BE2C (cell line): ENCODE data around the gene SNRPF.
A peak's percentile ranks its signal among the peaks of the same experiment; 100 is the strongest.
"Not testable (repeated sequence)": the region's sequence is repeated elsewhere in the genome, so short reads cannot be mapped to it uniquely, and the experiment has no call there.

Experiments used
- DNase-seq: peaks from one replicate; pipeline ENCODE4 v3.0.0-alpha.2; 2020
- H3K27me3 ChIP-seq: fragments of 250-450 bp; sonication (Bioruptor Pico); 2 replicates; pipeline ENCODE4 v1.5.1; 2020; ENCODE audit warnings: mild to moderate bottlenecking
- H3K36me3 ChIP-seq: fragments of 250-450 bp; sonication (Bioruptor Pico); 2 replicates; pipeline ENCODE4 v1.5.1; 2020; ENCODE audit warnings: mild to moderate bottlenecking
- H3K4me1 ChIP-seq: fragments of 250-450 bp; sonication (Bioruptor Pico); 2 replicates; pipeline ENCODE4 v1.5.1; 2020
- H3K4me3 ChIP-seq: 2 replicates; pipeline ENCODE4 v1.5.1; 2011; ENCODE audit warnings: low read depth, low read length
- H3K9me3 ChIP-seq: fragments of 250-450 bp; sonication (Bioruptor Pico); 2 replicates; pipeline ENCODE4 v1.5.1; 2020
- TF ChIP-seq, protein P1 (sequence below): IDR thresholded peaks from 2 replicates; pipeline ENCODE4 v1.5.1; 2012; ENCODE audit warnings: mild to moderate bottlenecking, low read depth, low read length

SNRPF gene

DNA sequence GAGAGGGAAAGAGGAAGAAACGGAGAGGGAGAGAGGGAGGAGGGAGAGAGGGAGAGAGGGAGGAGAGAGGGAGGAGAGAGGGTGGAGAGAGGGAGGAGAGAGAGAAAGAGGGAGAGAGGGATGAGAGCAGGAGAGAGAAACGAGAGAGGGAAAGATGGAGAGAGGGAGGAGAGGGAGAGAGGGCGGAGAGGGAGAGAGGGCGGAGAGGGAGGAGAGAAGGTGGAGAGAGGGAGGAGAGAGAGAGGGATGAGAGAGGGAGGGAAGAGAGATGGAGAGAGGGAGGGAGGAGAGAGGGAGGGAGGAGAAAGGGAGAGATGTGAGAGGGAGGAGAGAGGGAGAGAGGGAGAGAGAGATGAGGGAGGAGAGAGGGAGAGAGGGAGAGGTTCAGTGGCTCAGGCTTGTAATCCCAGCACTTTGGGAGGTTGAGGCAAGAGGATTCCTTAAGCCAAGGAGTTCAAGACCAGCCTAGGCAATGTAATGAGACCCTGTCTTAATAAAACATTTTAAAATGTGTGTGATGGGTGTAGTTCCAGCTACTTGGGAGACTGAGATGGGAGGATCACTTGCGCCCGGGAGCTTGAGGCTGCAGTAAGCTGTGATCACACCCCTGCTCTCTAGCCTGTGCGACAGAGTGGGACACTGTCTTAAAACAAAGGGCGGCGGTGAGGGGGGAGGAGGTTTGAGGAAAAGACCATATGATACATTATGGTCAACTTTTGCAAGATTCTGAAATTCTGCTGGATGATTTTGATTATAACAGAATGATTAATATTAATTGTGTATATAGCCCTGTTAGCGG lies 21.3 kb upstream of the SNRPF start:
- DNase-seq, result no peak
- peaks cover 15% of the 10 kb centered on the region for H3K27me3 ChIP-seq
- H3K4me3 ChIP-seq, result no peak overlapping the region

GRCh38 chr12:95838125-95838524 lies 20.6 kb upstream of the SNRPF start:
- Histone ChIP-seq H3K36me3 (no peaks in the 10 kb centered on the region), H3K27me3 (peaks cover 14% of the 10 kb centered on the region), H3K4me3 (no peak overlapping the region), H3K4me1 (peaks cover 2% of the 10 kb centered on the region; the same call in 1 of the 2 replicates), H3K9me3 (no peaks in the 10 kb centered on the region)
- TF ChIP-seq, protein P1, sequence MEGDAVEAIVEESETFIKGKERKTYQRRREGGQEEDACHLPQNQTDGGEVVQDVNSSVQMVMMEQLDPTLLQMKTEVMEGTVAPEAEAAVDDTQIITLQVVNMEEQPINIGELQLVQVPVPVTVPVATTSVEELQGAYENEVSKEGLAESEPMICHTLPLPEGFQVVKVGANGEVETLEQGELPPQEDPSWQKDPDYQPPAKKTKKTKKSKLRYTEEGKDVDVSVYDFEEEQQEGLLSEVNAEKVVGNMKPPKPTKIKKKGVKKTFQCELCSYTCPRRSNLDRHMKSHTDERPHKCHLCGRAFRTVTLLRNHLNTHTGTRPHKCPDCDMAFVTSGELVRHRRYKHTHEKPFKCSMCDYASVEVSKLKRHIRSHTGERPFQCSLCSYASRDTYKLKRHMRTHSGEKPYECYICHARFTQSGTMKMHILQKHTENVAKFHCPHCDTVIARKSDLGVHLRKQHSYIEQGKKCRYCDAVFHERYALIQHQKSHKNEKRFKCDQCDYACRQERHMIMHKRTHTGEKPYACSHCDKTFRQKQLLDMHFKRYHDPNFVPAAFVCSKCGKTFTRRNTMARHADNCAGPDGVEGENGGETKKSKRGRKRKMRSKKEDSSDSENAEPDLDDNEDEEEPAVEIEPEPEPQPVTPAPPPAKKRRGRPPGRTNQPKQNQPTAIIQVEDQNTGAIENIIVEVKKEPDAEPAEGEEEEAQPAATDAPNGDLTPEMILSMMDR, result no peak
- no peak for DNase-seq

More for the DNA sequence above, 21.3 kb upstream of the SNRPF start:
- TF ChIP-seq, protein P1, result no peak
- H3K9me3 ChIP-seq, result no peaks in the 10 kb centered on the region
- peaks cover 2% of the 10 kb centered on the region; the same call in 1 of the 2 replicates for H3K4me1 ChIP-seq
- no peaks in the 10 kb centered on the region for H3K36me3 ChIP-seq

DNA sequence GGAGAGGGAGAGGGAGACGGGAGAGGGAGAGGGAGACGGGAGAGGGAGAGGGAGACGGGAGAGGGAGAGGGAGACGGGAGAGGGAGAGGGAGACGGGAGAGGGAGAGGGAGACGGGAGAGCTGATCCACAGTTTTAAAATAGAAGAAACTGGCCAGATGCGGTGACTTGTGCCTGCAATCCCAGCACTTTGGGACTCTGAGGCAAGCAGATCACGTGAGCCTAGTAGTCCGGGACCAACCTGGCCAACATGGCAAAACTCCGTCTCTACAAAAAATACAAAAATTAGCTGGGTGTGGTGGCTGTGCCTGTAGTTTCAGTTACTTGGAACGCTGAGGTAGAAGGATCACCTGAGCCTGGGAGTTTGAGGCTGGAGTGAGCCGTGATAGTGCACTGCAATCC lies 16.3 kb upstream of the SNRPF start:
- H3K9me3 ChIP-seq, H3K4me3 ChIP-seq, DNase-seq, H3K36me3 ChIP-seq, H3K4me1 ChIP-seq: not testable (repeated sequence)
- H3K27me3 ChIP-seq, result peaks cover 20% of the 10 kb centered on the region

DNA sequence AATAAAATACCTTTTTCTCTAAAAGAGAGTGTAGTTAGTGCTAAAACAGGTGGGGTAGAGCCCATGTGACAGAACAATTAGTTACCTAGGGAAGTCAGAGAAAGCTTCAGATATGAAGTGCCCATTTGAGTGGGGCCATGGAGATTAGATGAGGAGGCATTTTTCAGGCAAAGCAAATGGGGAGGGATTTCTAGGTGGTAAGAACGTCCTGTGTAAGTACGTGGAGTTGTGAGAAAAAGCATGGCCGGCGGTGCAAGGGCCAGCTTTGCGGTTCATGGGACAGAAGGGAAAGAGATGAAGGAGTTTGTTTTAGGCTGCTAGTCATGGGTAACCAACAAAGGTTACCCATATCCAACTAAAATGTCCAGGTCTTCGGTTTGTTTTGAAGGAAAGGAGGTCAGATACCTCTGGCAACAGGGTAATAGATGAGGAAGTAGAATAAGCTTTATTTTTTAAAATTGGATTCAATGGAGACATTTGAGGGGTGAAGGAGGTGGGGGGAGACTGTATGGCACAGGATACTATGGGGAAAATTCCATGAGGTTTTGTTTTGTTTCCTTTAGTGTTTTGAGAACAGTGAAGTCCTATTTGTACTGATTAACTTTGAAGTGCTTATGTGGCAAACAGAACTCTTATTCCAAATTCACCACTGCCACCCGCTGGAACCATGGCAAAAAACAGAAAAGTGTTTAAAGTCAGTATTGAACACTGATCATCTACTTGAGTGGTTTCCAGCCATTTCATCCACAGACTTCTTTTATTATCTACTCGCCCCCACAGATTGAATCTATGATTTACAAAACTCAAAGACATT lies 10.0 kb upstream of the SNRPF start:
- DNase-seq, result no peak
- TF ChIP-seq, protein P1, result peak; percentile 31
- no peaks in the 10 kb centered on the region for H3K9me3 ChIP-seq
- peaks cover 52% of the 10 kb centered on the region for H3K27me3 ChIP-seq
- no peaks in the 10 kb centered on the region for H3K4me1 ChIP-seq
- H3K4me3 ChIP-seq, result no peak overlapping the region
- no peaks in the 10 kb centered on the region for H3K36me3 ChIP-seq

DNA sequence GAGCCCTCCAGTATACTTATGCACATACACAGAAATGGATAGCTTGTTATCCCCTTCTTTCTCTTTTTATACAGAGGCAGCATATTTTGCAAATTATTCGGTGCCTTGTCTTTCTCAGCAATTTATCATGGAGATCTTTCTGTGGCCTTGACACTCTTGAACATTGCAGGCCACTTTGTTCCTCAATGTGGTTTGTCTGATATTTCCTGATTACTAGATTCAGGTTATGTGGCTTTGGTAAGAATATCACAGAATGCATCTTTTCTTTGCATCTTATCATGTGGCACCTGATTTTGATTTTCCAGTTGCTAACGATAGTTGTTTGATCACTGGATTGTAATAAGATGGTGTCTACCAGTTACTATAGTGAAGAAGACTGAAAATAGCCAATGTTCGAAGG lies 7.1 kb upstream of the SNRPF start:
- Histone ChIP-seq H3K27me3 (peaks cover 48% of the 10 kb centered on the region), H3K36me3 (no peaks in the 10 kb centered on the region), H3K4me1 (no peaks in the 10 kb centered on the region), H3K4me3 (no peak overlapping the region), H3K9me3 (no peaks in the 10 kb centered on the region)
- TF ChIP-seq, protein P1, result no peak
- no peak for DNase-seq

DNA sequence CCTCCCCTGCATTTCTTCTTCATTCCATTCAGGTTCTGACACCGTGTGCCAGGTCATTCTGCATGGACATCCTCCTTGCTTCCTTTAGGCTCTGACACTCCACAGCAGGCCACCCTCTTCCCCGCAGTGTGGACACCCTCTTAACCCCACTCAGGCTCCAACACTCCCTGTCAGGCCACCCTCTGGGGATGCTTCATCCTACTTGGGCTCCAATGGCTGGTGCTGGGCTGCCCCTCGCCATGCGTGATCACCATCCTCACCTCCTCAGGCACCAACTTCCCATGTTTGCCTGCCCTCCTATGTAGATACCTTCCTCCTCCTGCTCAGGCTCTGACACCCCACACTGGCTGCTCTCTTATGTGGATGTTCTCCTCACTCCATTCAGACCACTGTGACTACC lies 6.6 kb upstream of the SNRPF start:
- Histone ChIP-seq H3K27me3 (peaks cover 48% of the 10 kb centered on the region), H3K36me3 (no peaks in the 10 kb centered on the region), H3K4me1 (no peaks in the 10 kb centered on the region), H3K9me3 (no peaks in the 10 kb centered on the region), H3K4me3 (no peak overlapping the region)
- TF ChIP-seq, protein P1, result no peak
- DNase-seq, result no peak
